CD1c-positive myeloid dendritic cell (primary cell): ENCODE measurements around the gene DMRT1.
"Not testable (repeated sequence)": the region's sequence is repeated elsewhere in the genome, so short reads cannot be mapped to it uniquely, and the experiment has no call there.

Source experiments
- DNase-seq: peaks from one replicate; pipeline ENCODE4 v3.0.0-alpha.2; 2016; ENCODE audit errors: extremely low spot score

Gene DMRT1

DNA sequence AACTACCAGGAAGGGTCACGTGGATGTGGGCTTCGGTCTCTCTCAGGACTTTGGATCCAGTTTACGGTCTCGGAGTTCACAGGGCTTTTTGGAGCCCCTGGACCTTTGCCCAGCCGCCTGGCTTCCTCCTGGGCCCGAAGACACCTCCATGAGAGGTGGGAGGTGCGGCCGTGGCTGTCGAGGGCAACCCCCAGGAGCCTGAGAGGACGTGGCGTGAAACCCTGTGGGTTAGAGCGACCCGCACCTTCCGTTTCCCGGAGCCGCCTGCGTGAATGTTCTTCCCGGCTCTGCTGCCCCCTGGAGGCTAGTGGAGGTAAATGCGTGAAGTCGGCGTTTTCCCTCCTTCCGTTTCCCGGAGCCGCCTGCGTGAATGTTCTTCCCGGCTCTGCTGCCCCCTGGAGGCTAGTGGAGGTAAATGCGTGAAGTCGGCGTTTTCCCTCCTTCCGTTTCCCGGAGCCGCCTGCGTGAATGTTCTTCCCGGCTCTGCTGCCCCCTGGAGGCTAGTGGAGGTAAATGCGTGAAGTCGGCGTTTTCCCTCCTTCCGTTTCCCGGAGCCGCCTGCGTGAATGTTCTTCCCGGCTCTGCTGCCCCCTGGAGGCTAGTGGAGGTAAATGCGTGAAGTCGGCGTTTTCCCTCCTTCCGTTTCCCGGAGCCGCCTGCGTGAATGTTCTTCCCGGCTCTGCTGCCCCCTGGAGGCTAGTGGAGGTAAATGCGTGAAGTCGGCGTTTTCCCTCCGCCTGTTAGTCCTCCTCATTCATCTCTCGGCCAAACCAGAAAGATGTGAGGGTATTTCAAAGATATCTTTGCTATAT lies 157.0 kb downstream of the DMRT1 start:
- DNase-seq = not testable (repeated sequence)

GRCh38 chr9:1001838-1002237 lies 160.3 kb downstream of the DMRT1 start:
- no peak for DNase-seq

DNA sequence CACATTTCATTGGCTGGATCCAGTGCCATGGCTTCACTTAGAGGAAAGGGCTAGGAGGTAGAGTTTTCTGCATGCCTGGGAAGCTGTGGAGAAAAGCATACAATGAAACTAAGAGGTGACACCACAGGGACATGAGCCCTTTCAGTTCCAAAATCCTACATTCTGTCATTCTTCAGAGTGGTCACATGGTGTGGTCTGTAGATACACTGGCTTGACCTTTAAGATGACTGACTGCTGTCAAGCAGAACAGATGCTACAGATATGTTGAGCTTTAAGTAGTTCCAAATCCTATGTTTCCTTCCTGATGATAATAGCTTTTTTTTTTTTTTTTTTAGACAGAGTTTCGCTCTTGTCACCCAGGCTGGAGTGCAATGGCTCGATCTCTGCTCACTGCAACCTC lies 161.2 kb downstream of the DMRT1 start:
- no peak for DNase-seq

GRCh38 chr9:1005043-1005667 lies 163.7 kb downstream of the DMRT1 start:
- DNase-seq = peak; percentile 65

GRCh38 chr9:1007312-1007711 lies 165.8 kb downstream of the DMRT1 start:
- no peak for DNase-seq

DNA sequence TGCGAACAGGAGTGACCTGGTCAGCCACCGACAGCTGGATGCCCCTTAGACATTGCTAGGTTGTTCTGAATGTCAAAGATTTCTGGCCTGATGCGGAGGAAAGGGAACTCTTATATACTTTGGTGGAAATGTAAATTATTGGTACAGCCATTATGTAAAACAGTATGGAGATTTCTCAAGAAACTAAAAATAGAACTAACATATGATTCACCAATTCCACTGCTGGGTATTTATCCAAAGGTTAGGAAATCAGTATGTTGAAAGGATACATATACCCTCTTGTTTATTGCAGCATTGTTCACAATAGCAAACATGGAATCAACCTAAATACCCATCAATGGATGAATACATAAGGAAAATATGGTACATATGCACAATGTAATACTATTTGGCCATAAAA lies 166.7 kb downstream of the DMRT1 start:
- peak; percentile 45 for DNase-seq

- DNase-seq = peak; percentile 90
Observed at GRCh38 chr9:1009101-1009707, 167.7 kb downstream of the DMRT1 start.

- peak; percentile 47 for DNase-seq
Observed at GRCh38 chr9:1013021-1013420, 171.5 kb downstream of the DMRT1 start.

DNA sequence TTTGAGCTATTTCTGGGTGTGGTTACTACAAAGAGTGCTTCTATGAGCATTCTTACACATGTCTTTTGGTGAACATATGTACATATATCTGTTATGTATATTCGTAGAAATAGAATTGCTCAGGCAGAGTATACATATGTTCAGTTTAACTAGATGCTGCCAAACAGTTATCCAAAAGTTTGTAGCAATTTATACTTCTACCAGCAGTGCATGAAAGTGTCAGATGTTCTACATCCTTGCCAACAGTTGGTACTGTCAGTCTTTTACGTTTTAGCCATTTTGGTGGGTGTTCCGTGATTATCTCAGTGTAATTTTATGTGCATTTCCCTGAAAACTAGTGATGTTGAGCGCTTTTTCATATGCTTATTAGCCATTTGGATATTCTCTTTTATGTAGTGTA lies 172.7 kb downstream of the DMRT1 start:
- DNase-seq = no peak

GRCh38 chr9:1014640-1015039 lies 173.1 kb downstream of the DMRT1 start:
- no peak for DNase-seq

GRCh38 chr9:1018121-1018520 lies 176.6 kb downstream of the DMRT1 start:
- DNase-seq = no peak
